Astrocyte of the spinal cord (primary cell): ENCODE results near the gene RTRAF.

Experiments used
- DNase-seq: peaks from one replicate; pipeline ENCODE4 v3.0.0; 2011; ENCODE audit warnings: low read depth, low spot score
- H3K4me3 ChIP-seq: 2 replicates; pipeline ENCODE4 v1.5.1; 2011; ENCODE audit warnings: low read depth, mild to moderate bottlenecking, low read length, moderate library complexity
- in situ Hi-C: cut with HindIII; loops from 2 replicates; pipeline ENCODE4 v1.10.0; 2017; ENCODE audit warnings: low sequenced_read_pairs
- TF ChIP-seq, protein P1 (sequence below): IDR thresholded peaks from 2 replicates; pipeline ENCODE4 v1.5.1; 2012; ENCODE audit warnings: low read depth, mild to moderate bottlenecking, low read length, inconsistent platforms

The RTRAF gene

GRCh38 chr14:52055167-52055566 is 65.8 kb downstream of the RTRAF start:
- H3K4me3 ChIP-seq = no peak overlapping the region
- TF ChIP-seq, protein P1, sequence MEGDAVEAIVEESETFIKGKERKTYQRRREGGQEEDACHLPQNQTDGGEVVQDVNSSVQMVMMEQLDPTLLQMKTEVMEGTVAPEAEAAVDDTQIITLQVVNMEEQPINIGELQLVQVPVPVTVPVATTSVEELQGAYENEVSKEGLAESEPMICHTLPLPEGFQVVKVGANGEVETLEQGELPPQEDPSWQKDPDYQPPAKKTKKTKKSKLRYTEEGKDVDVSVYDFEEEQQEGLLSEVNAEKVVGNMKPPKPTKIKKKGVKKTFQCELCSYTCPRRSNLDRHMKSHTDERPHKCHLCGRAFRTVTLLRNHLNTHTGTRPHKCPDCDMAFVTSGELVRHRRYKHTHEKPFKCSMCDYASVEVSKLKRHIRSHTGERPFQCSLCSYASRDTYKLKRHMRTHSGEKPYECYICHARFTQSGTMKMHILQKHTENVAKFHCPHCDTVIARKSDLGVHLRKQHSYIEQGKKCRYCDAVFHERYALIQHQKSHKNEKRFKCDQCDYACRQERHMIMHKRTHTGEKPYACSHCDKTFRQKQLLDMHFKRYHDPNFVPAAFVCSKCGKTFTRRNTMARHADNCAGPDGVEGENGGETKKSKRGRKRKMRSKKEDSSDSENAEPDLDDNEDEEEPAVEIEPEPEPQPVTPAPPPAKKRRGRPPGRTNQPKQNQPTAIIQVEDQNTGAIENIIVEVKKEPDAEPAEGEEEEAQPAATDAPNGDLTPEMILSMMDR = no peak
- in situ Hi-C loops = no loop called here
- DNase-seq = no peak

- no peak overlapping the region for H3K4me3 ChIP-seq
- TF ChIP-seq, protein P1 = no peak
- DNase-seq = no peak
- in situ Hi-C loops = no loop called here
These were observed 69.0 kb downstream of the RTRAF start for GRCh38 chr14:52058341-52058740.

- in situ Hi-C loops = no loop called here
- TF ChIP-seq, protein P1 = no peak
- H3K4me3 ChIP-seq = no peak overlapping the region
- peak; percentile 53 for DNase-seq
These were observed 70.3 kb downstream of the RTRAF start for GRCh38 chr14:52059649-52060048.

DNA sequence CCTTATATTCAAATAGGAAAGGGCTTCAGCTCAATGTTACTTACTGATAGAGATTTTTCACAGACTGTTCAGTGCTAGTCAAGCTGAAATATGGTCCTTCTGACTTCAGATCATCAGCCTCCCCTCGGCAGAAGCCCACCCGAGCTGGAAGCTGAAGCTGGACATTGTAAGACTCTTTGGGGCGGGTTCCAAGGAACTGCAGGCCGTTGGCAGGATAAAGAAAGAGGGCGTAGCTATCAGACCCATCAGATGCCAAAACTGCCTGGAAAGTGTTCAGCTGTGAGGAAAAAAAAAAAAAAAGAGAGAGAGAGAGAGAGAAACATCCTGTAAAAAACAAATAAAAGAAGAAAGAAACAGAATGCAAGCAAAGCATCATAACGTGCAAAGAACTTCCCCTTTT is 70.7 kb downstream of the RTRAF start:
- H3K4me3 ChIP-seq = no peak overlapping the region
- DNase-seq = no peak
- TF ChIP-seq, protein P1 = no peak
- in situ Hi-C loops = no loop called here
